HG02623 (cell line): ENCODE data around the gene ADAM12.

Experiments used
- ATAC-seq: cut with Tn5 transposase; IDR thresholded peaks from one replicate; pipeline ENCODE4 v1.9.1; 2021; ENCODE audit warnings: moderate library complexity; ENCODE audit not compliant: unreplicated experiment

ADAM12 gene, protein sequence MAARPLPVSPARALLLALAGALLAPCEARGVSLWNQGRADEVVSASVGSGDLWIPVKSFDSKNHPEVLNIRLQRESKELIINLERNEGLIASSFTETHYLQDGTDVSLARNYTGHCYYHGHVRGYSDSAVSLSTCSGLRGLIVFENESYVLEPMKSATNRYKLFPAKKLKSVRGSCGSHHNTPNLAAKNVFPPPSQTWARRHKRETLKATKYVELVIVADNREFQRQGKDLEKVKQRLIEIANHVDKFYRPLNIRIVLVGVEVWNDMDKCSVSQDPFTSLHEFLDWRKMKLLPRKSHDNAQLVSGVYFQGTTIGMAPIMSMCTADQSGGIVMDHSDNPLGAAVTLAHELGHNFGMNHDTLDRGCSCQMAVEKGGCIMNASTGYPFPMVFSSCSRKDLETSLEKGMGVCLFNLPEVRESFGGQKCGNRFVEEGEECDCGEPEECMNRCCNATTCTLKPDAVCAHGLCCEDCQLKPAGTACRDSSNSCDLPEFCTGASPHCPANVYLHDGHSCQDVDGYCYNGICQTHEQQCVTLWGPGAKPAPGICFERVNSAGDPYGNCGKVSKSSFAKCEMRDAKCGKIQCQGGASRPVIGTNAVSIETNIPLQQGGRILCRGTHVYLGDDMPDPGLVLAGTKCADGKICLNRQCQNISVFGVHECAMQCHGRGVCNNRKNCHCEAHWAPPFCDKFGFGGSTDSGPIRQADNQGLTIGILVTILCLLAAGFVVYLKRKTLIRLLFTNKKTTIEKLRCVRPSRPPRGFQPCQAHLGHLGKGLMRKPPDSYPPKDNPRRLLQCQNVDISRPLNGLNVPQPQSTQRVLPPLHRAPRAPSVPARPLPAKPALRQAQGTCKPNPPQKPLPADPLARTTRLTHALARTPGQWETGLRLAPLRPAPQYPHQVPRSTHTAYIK

DNA sequence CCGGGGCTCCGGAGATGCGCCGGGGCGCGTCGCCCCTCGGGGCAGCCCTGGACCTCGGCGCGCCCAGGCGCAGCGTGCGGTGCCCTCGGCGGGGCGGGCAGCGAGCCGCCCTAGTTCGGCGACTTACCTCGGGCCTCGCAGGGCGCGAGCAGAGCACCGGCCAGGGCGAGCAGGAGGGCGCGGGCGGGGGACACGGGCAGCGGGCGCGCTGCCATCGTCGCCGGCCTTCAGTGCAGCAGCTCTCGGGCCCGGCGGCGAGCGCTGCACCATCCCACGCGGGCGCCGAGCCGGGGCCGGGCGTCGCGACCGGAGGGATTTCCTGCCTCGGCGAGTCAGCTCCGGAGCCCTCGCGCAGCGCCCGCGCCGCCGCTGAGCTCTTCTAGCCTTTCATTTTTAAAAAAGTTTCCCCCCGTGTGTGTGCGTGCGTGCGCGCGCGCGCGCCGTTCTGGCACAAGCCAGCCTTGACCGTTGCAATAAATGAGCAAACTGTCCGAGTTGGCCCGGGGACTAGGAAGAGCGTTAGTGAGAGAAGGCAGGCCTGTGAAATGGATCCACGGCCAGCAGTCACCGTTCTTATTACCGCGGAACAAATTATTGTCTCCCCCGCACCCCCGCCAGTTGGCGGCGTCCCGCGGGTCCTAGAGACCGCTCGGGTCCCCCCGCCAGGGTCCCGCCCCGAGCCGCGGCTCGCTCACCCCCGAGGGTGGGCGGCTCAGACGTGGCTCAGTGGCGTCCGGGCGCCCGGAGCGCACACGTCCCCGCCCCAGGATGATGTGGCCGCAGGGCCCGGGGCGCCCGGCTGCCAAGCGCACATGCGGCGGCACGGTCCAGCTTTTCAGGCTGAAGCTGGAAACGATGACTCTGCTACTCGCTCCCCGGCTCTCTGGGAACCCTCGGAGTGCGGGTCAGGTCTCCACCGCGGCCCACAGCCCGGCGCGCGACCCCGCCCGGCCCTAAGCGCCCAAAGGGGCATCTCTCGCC is at the start of gene ADAM12:
Gene ADAM12, minus strand, starts transcription at position 547 of the 981 bp plus-strand sequence. Its CDS starts 332 bp downstream, at position 215.
- no peak for ATAC-seq

DNA sequence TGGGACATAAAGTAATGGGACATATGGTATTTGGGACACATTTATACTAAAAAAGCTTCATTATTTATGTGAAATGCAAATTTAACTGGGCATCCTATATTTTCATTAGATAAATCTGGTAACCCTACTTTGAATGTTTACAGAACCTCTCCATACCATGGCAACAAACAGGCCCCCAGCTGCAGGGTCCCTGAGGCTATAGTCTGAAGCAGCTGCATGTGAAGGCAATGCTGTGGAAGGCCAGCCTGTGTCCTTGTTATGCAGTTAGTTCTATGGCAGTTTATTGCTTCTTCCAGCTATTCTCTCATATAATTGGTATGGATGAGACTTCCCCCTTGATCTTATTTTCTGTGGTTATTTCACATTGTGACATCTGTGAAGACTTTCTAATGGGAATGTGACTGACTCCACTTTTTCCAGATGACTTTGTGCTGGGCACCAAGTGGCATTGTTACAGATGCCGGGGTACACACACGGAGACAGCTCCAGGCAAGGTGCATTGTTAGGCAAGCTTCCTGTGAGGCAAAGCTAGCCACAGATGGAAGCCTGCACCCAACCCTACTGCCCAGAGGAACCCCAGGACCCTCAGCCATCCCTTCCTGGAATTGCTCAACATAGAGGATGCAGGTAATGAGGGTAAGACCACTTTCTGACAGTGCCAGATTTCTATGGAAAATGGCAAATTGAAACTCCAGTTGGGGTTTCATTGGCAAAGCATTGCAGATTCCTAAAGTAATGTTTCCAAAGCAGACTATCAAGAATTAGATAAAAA is 49.5 kb upstream of the ADAM12 start:
- ATAC-seq: no peak

DNA sequence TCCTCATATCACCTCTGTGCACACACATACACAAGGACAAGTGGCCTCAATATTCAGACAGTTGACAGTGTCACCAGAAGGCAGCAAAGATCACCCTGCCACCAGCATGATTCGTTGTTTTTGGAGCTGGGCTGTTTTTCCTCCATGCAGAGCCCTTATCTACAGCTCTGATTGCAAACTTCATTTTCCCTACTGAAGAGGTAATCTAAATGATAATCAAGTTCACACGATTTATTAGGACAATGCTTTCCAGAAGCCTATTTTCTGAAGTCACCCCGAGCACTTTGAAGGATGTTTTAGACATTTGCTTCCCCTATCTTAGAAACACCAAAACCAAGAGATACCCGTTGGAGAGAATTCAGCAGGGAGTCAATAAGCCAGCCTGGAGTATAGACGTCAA is 46.0 kb upstream of the ADAM12 start:
- ATAC-seq: no peak

DNA sequence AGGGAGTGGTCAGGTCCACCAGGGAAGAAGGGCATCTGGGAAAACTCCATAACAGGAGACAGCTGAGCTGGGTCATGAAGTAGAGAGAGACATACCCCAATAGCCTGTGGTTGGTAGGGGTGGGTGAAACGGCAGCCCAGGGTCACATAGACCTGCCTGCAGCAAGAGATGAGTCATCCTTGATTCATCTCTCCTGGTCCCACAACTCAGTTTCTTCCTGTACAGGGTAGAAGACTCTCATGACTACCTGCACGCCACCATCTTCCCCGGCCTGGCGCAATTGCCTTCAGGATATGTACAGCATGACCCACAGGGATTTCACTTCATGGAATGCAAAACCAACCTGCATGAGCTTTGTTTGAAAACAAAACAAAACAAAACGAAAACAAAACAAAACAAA is 45.1 kb upstream of the ADAM12 start:
- no peak for ATAC-seq

DNA sequence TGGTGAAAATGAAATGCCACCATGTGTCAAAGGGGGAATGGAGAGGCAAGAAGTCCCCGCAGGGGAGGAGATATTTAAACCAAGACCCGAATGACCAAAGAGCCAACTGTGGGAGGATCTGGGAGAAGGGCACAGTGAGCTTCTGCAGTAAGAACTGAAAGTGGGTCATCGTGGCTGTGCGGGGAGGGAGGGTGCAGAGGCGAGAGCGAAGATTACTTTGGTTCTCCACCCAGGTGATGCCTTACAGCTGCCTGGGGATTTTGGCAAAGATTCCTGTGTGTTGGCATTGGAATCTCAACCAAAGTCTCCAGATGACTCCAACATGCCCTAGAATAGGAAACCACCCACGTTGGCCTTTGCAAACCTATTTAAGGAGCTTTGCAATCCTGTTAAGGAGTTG is 44.2 kb upstream of the ADAM12 start:
- ATAC-seq: no peak

DNA sequence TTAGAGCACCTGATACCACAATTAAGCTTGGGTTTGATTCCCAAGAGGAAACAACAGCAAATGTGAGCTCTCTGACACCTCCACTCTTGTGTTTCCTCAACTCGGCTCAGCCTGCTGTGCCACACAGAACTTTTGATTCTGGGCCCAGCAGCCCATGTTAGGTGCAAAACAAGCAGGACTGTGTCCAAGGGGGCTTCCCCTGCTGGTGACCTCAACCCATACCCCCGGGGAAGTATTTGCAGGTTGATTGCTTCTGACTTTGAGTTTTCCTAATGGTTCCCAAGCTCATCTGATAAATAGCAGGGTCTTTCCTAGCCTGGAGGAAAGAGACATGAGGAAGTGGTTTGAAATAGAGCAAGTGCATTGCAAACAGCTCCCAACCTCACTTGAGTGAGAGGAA is 43.5 kb upstream of the ADAM12 start:
- no peak for ATAC-seq

DNA sequence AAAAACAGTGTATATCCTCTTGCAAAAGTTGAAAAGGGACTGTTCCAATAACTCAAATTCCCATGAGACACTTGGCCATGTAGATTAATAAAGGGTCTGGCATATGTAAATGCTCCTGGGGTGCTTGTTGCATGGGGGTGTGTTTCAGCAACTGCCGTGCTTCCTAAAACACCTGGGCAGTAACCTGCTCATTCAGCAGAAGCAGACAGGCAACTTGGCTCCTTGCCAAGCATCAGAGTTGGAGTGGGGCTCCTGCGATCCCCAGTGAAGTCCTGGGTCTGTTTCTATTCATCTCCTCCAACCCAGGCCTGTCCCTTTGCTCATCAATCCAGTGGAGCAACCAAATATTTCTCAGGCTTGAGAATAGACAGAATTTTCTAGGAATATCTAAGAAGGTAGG is 42.2 kb upstream of the ADAM12 start:
- ATAC-seq: no peak

DNA sequence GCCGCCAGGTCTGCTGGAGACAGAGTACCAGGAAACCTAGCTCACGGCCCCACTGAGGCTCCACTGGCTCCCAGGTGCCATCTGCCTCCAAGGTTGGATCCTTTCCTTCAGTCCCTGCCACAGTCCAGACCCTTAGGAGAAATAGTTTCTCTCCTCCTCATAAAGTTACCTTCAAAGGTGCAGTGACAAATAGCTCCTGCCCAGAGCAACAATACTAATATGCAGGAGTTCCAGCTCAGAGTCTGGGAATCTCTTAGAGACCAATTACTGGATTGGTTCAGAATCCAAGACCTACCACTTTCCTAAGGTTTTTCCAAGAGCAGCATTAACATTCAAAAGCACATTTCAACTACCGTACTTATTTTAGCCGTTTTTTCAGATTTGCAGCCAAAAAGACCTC is 41.0 kb upstream of the ADAM12 start:
- ATAC-seq: no peak

DNA sequence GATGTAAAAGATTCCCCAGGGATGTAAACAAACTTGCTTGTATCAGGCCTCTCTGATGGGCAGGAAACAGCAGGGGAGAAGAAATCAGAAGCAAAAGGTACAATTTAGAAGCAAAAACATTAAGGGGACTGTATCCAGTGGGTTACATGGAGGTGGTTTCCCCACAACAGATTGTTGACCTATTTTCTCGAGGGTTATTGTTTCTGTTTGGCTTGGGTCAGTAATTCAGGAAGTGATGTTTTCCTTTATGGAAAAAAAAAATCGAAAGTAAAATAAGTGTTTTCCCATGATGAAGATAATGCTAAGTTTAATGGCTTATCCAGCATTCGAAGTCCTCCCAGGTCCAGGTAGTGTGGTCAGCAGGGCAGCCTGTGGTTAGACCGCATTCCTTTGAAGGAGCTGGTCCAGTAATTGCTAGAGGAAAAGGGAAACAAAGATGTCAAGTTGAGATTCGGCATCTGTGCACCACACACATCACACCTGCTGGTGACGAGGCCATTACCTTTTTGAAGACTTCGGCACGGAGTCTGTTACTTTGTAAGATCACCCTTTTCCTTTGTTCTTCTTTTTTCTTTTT is 37.3 kb upstream of the ADAM12 start:
- ATAC-seq: no peak

DNA sequence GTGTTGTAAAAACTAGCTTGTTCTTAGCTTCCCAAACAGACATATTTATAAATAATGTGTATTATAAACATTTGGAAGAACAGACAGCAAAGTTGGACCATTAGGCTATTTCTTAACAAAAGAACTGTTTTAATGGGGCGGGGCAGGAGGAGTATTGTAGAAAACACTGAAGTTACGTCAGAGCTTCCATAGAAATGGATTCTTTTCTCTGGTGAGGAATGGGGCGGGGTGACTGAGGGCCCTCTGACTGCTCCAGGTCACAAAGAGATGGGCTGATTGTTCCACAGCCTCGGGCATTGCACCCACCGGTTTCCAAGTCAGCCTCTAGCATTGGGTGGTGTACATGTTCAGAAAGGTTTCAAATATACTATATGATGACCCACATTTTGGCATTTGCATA is 36.8 kb upstream of the ADAM12 start:
- no peak for ATAC-seq

DNA sequence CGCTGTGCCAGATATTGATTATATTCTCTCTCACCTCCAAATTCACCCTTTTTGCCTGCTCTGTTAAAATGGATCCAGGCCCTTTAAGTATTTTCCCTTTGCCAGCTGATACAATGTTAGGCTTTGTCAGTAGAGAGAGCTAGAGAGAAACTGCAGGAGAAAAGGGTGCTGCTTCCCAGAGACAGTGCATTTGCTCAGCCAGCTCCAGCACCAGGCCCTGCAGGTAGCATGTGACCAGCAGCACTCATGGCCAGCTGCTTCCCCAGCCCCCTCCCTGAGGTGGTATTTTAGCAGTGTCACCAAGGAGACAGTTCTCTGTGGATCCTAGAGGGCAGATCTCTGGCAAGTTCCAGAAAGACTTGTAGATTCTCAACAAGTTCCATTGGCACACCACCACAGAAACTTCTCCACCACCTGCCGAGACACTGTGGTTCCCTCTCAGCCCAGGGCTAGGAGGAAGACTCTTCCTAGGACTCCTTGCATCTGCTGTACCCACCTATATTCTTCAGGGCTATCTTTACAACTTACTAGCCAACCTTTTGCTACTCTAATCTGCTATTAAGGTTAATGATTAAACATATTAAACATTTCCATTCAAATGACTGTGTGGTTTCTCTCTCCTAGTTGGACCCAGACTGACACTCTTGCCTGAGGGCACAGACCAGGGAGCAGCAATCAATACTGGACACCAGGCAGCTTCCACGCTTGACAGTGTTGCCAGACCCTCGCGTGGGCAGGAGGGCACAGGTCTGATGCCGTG is 35.6 kb upstream of the ADAM12 start:
- ATAC-seq: no peak

DNA sequence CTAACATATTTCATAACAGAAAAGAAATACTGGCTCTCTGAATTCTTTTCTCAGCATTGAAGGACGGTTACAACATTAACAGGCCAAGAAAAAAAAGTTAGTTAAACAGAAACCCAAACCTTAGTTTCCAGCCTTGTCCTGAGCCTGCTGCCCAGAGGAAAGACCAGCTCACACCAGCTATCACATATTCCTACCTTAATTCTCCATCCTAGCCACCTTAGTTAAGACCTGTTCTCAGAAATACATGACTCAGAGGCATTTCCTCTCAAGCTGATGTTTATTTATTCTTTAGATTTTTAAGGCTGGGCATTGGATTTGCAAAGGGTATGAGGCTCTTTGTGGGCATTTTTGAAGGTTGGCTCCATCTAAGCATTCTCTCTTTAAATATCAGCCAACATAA is 34.3 kb upstream of the ADAM12 start:
- no peak for ATAC-seq

DNA sequence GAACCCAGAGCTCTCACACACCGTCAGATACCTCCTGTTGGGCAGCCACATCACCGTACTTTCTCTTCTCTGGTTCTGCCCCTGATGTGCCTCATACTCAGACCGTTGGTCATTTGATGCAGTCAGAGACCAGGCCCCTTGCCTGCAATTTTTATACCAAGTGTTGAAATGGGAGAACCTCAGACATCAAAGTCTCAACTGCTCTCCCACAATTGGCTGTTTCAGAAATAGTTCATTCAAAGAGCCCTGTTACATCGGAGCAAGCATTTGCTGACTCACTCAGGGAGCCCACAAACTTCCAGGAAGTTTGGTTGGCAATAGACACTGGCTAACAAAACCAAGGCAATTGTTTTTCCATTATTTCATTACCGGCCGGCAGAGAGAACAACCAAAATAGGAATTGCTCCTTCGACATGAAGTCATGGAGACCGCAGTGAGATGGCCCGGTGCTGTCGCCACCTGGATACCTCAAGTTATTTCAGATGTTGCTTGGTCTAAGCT is 33.5 kb upstream of the ADAM12 start:
- no peak for ATAC-seq

DNA sequence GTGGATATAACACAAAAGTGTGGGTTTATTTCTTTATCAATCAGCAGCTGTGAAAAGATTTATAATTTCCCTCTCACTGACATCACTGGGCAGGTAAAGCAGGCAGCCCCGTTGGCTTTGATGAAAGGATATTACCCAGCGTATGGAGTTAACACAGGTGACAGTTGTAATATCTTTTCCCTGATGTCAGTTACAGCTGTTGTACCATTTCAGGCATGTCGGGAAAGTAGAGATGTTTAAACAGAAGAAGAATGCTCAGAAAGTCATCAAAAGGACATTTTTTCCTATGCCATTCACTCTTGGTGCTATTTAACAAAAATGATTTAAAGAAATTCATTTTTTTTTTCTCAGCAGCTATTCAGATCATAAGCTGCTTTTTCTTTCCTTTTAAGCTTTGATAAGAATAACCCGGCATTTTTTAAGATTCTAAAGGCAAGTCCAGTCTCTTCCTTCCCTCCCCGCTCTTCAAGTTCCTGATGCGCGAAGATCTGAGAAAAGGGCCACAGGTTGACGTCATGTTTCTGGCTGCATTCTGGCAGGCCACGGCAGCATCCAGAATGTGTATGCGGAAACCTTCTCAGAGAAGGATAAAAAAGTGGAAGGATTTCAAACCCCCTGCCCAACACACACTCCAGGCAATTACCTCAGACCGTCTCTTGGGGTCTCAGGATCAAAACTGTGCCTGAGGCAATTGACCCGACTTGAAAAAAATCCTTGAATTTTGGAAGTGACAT is 32.5 kb upstream of the ADAM12 start:
- no peak for ATAC-seq

DNA sequence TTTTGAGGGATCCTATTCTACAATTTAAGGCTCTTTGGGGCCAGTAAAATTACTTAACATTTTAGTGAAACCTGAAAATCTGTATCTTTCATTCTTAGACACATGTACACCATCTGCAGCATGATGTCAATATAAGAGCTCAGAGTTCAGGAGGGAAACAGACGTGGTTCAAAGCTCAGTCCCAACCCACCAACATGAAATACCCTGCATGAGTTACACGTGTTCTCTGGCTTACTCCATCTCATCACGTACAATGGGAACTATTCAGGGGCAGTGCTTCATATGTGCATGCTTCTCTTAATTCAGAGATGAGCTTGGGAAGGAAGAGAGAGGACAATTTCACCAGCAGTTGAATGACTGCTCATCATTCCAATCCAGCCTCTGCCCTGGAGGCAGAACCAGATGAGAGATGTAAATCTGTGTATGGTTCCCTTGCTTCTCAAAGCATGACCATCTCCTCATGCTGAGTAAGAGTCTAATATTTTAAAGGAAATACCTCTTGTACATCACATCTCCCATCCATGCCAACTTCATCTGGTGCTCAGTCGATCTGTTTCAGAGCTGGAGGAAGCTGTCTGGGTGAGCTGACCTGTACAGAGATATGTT is 29.0 kb upstream of the ADAM12 start:
- ATAC-seq: no peak

DNA sequence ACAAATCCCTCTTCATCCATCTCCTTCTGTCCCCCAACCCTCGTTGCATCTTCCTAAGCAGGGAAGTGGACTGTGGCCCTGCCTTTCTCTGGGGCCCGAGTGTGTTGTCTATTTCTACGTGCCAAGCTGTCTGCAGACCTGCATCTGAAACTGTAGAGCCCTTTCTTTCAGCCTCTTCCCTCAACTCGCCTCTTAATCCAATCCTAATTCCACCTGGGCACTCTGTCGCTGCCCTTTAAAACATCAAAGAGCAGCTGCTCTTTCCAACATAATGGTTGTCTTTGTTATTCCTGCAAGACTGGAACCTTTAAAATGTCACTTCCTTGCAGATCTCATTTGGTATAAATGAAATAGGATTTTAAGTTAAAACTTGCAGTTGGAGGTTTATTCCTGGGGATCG is 21.5 kb upstream of the ADAM12 start:
- ATAC-seq: no peak

DNA sequence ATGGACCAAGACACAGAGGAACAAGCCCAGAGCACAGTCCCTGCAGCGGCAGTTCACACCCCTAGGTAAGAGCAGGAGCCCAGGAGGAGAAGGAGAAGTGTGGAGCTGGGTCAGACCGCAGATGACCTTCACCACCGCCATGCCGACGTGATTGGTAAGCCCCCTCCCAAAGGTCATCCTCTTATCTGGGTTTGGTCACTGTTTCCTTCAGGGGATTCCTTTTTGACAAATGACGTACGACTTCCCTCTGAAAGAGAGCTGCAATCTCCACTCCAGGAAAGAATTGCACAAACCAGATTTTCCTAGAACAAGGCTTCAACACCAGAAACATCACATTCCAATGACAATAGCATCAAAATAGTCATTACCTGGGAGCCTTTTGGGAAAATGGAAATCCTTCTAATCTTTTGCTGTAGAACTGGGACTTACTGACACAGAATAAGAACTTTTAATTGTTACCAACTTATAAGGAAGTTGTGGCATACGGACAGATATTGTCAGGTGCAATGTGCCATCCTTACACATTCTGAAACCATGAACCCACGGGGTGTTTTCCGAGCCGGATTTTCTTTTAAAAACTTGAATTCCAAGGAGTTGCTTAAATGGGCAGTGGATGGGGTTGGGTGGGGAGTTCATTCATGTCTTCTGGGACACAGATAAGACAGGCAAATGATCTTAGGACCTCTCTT is 20.8 kb upstream of the ADAM12 start:
- ATAC-seq: no peak
